ENCODE results near the gene TXNIP. TPM values are rescaled to one million over a fixed set of nuclear protein-coding genes. Genes with fewer than 3 reads are reported as not detected.

TXNIP gene
- total RNA-seq, 4 donors from 2014 or later: 739 to 2,947 (median 1,128) TPM

GRCh38 chr1:145978471-145978853, 17.9 kb downstream of the TXNIP start:
- no peak for DNase-seq
- H3K36me3 ChIP-seq: no peaks in the 10 kb centered on the region
- H3K27me3 ChIP-seq: no peaks in the 10 kb centered on the region
- peak overlapping the region in 1 of 3 donors; percentile 18 for H3K4me3 ChIP-seq (replicated peaks in 1 of 3)
- H3K9me3 ChIP-seq: no peaks in the 10 kb centered on the region
- H3K4me1 ChIP-seq: peaks cover 52 to 61% of the 10 kb centered on the region in 2 donors
- intact Hi-C loops (cut with DNase I): no loop called here
- TF ChIP-seq POLR2A (IDR thresholded peaks at IDR 0.05) (no peak), CTCF (IDR thresholded peaks at IDR 0.05) (no peak)
- peak overlapping the region; percentile 86 to 98 (median 96) for H3K27ac ChIP-seq

GRCh38 chr1:145977486-145978470, 18.6 kb downstream of the TXNIP start:
- peak; percentile 59 to 96 (median 85) for TF ChIP-seq CTCF (IDR thresholded peaks at IDR 0.05)
- no peak for TF ChIP-seq POLR2A (IDR thresholded peaks at IDR 0.05)
- Histone ChIP-seq H3K4me1 (peaks cover 50 to 61% of the 10 kb centered on the region in 2 donors), H3K4me3 (replicated peaks in 1 of 3) (no peak overlapping the region), H3K9me3 (no peaks in the 10 kb centered on the region), H3K27me3 (no peaks in the 10 kb centered on the region), H3K36me3 (no peaks in the 10 kb centered on the region), H3K27ac (peak overlapping the region; percentile 86 to 98 (median 96))
- intact Hi-C loops (cut with DNase I): no loop called here
- peak; percentile 80 to 81 for DNase-seq
- WGBS, 2 donors: 22 to 23% methylated on average over 9 of the region's 9 CpGs

GRCh38 chr1:145977016-145977415, 19.4 kb downstream of the TXNIP start:
- peaks cover 44 to 55% of the 10 kb centered on the region in 2 donors for H3K4me1 ChIP-seq
- 84 to 87% methylated on average over 5 of the region's 5 CpGs for WGBS, 2 donors
- peak overlapping the region in 2 of 3 donors; percentile 69 to 96 for H3K27ac ChIP-seq
- DNase-seq: no peak
- H3K9me3 ChIP-seq: no peaks in the 10 kb centered on the region
- TF ChIP-seq POLR2A (IDR thresholded peaks at IDR 0.05): no peak
- TF ChIP-seq CTCF (IDR thresholded peaks at IDR 0.05): no peak
- intact Hi-C loops (cut with DNase I): no loop called here
- no peak overlapping the region for H3K4me3 ChIP-seq (replicated peaks in 1 of 3)
- H3K27me3 ChIP-seq: no peaks in the 10 kb centered on the region
- no peaks in the 10 kb centered on the region for H3K36me3 ChIP-seq

GRCh38 chr1:145975216-145975615, 21.2 kb downstream of the TXNIP start:
- Histone ChIP-seq H3K27me3 (no peaks in the 10 kb centered on the region), H3K4me1 (peaks cover 28 to 37% of the 10 kb centered on the region in 2 donors), H3K27ac (no peak overlapping the region), H3K36me3 (no peaks in the 10 kb centered on the region), H3K9me3 (no peaks in the 10 kb centered on the region), H3K4me3 (replicated peaks in 1 of 3) (no peak overlapping the region)
- intact Hi-C loops (cut with DNase I): no loop called here
- no peak for DNase-seq
- WGBS, 2 donors: 79 to 85% methylated on average over 4 of the region's 4 CpGs
- no peak for TF ChIP-seq CTCF (IDR thresholded peaks at IDR 0.05)
- no peak for TF ChIP-seq POLR2A (IDR thresholded peaks at IDR 0.05)

DNA sequence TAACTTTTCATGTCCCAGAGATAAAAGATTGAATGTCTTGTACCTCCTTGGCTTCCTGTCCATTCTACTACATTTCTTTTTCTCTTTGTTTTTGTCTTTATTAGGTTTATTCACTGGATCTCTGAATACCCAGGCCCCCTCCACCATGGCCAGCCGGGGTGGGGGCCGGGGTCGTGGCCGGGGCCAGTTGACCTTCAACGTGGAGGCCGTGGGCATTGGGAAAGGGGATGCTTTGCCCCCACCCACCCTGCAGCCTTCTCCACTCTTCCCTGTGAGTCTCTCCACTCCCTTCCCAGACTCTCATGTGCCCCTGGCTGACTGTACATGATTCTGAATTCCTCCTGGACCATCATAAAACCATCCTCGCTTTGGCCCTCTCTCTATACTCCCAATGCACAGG, 21.7 kb downstream of the TXNIP start:
- intact Hi-C loops (cut with DNase I): no loop called here
- DNase-seq: no peak
- H3K9me3 ChIP-seq: no peaks in the 10 kb centered on the region
- H3K27ac ChIP-seq: no peak overlapping the region
- 88 to 93% methylated on average over 7 of the region's 7 CpGs for WGBS, 2 donors
- no peak for TF ChIP-seq CTCF (IDR thresholded peaks at IDR 0.05)
- no peak for TF ChIP-seq POLR2A (IDR thresholded peaks at IDR 0.05)
- no peaks in the 10 kb centered on the region for H3K36me3 ChIP-seq
- H3K27me3 ChIP-seq: no peaks in the 10 kb centered on the region
- peaks cover 23 to 32% of the 10 kb centered on the region in 2 donors for H3K4me1 ChIP-seq
- H3K4me3 ChIP-seq (replicated peaks in 1 of 3): no peak overlapping the region
